Transverse colon (tissue), 3 donors: Measurements from ENCODE around the gene ALDH4A1.

Experiments used
- EP300 ChIP-seq: sonication (generic); formaldehyde crosslinking; IDR thresholded peaks from one replicate; pipeline ENCODE4 v1.6.1; 2017; ENCODE audit warnings: antibody characterized with exemption, low read depth
- POLR2A ChIP-seq: fragments of 450-650 bp; IDR thresholded peaks from one replicate; pipeline ENCODE4 v1.6.1; 2016; ENCODE audit warnings: antibody characterized with exemption, mild to moderate bottlenecking, moderate library complexity
- TF ChIP-seq, protein P1 (sequence below), 5 experiments: fragments of 200-600 bp in 3 of 5; fragments of 450-650 bp in 2 of 5; sonication (generic) in 3 of 5; IDR thresholded peaks; 1 replicate in 2 of 5; 2 replicates in 3 of 5; pipeline ENCODE4 v1.5.1; 2016 to 2017; ENCODE audit warnings: antibody characterized with exemption in 5 of 5, inconsistent platforms in 3 of 5, mild to moderate bottlenecking in 2 of 5, moderate library complexity in 1 of 5

DNA sequence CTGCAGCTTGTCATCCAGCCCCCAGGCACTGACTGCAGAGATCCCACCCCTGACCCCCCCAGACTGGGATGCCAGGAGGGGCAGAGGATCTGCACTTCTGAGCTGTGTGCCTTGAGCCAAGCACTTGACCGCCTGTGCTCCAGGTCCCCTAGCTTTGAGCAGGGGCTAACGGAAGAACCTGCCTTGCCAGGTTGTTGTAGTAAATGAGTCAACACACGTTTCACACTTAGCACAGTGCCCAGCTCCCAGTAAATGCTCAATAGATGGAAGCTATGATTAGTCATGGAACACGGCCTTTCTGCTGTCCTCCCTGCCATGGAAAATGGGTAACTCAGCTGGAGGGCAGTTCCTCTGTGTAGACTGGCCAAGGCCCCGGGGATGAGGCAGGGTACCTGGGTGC is 30.0 kb upstream of the ALDH4A1 start:
- TF ChIP-seq POLR2A (no peak), EP300 (no peak)
- TF ChIP-seq, protein P1, sequence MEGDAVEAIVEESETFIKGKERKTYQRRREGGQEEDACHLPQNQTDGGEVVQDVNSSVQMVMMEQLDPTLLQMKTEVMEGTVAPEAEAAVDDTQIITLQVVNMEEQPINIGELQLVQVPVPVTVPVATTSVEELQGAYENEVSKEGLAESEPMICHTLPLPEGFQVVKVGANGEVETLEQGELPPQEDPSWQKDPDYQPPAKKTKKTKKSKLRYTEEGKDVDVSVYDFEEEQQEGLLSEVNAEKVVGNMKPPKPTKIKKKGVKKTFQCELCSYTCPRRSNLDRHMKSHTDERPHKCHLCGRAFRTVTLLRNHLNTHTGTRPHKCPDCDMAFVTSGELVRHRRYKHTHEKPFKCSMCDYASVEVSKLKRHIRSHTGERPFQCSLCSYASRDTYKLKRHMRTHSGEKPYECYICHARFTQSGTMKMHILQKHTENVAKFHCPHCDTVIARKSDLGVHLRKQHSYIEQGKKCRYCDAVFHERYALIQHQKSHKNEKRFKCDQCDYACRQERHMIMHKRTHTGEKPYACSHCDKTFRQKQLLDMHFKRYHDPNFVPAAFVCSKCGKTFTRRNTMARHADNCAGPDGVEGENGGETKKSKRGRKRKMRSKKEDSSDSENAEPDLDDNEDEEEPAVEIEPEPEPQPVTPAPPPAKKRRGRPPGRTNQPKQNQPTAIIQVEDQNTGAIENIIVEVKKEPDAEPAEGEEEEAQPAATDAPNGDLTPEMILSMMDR (IDR thresholded peaks at IDR 0.05): no peak
